AG09309 (cell line): ENCODE results near the gene TCHH.

Source experiments
- DNase-seq: peaks from one replicate; pipeline ENCODE4 v3.0.0-alpha.2; 2010; ENCODE audit warnings: low read depth
- H3K4me3 ChIP-seq: 2 replicates; pipeline ENCODE4 v1.5.1; 2011; ENCODE audit warnings: mild to moderate bottlenecking, low read depth, low read length, moderate library complexity; ENCODE audit not compliant: control insufficient read depth
- TF ChIP-seq, protein P1 (sequence below): IDR thresholded peaks from 2 replicates; pipeline ENCODE4 v1.5.1; 2011; ENCODE audit warnings: mild to moderate bottlenecking, low read depth, low read length, inconsistent platforms; ENCODE audit not compliant: insufficient read depth, control insufficient read depth; ENCODE audit errors: missing control alignments

The TCHH gene

DNA sequence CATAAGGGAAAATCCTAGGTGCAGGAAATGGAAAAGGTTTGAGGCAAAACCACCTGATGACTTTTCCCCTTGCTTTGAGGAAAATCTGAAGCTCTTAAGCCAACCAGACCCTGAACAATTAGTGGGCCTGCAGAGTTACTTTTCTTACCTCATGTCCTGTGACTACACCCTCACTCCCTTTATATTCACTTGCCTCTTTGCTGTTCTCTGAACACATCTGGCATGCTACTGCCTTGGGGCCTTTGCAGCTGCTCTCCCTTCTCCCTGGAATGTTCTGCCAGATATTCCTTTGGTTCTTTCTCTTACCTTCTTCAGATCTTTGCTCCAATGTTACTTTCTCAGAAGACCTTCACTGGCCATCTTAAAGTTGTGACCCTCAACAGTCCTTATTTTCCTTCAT is 22.0 kb upstream of the TCHH start:
- TF ChIP-seq, protein P1, sequence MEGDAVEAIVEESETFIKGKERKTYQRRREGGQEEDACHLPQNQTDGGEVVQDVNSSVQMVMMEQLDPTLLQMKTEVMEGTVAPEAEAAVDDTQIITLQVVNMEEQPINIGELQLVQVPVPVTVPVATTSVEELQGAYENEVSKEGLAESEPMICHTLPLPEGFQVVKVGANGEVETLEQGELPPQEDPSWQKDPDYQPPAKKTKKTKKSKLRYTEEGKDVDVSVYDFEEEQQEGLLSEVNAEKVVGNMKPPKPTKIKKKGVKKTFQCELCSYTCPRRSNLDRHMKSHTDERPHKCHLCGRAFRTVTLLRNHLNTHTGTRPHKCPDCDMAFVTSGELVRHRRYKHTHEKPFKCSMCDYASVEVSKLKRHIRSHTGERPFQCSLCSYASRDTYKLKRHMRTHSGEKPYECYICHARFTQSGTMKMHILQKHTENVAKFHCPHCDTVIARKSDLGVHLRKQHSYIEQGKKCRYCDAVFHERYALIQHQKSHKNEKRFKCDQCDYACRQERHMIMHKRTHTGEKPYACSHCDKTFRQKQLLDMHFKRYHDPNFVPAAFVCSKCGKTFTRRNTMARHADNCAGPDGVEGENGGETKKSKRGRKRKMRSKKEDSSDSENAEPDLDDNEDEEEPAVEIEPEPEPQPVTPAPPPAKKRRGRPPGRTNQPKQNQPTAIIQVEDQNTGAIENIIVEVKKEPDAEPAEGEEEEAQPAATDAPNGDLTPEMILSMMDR: no peak
- no peak overlapping the region for H3K4me3 ChIP-seq
- no peak for DNase-seq

DNA sequence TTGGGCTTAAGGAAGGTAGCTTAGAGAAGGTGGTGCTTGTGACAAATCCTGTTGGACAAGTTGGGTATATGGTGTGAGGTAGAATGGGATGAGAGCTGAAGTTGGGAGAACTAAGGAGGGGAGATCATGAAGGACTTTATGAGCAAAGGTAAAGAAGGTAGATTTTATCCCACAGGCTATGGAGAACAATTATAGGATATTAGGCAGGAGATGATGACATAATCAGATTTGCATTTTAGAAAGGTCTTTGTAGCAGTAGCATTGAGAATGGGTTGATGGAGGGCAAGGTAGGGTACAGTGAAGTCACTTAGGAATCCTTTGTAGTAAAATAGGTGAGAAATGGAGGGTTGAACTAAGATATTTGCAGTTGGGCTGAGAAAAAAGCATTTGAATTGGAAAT is 14.9 kb upstream of the TCHH start:
- H3K4me3 ChIP-seq: no peak overlapping the region
- DNase-seq: no peak
- TF ChIP-seq, protein P1: no peak

DNA sequence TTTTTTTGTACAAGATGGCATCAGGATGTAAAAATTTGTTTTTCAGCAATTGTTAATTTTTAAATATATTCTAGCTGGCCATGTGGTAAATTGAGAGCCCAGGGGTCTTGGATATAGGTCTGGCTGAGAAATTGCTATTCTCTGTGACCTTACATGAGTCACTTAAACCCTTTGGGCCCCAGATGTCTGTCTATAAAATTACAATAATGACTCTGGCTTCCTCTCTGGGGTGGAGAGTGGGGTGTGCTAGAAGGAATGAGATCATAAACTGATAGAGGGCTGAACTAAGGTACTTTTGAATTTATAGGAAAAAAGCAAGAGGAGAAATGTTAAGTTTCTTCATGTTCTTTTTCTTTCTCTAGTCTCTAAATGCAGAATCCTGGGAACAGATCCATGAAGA is 12.4 kb upstream of the TCHH start:
- H3K4me3 ChIP-seq: no peak overlapping the region
- TF ChIP-seq, protein P1: no peak
- DNase-seq: no peak

DNA sequence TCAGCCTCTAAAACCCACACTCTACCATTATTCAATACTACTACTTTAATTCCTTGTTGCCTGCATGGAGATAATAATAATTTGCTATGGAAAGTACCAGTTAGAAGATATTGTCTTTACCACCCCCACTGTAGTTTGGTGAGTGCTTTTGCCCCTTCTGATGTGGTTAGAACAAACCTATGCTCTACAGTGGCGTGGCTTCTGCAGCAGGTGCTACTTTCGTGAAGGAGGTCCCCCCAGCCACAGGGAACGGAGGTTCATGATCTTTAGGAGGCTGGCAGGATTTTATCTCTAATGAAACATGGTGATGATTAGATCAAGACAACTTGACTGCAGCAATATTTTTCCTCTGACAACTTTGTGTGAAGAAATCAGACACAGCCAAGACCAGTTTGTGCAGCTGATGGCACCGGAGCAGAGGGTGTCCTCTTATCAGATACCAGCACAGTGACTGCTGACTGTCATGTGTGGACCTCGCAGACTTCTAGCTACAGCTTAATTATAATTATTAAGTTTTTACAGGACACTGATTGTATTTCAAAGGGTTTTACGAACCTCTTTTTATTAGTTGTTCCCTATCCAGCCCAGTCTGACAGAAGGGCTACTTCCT is 10.7 kb upstream of the TCHH start:
- H3K4me3 ChIP-seq: no peak overlapping the region
- DNase-seq: no peak
- TF ChIP-seq, protein P1: no peak

DNA sequence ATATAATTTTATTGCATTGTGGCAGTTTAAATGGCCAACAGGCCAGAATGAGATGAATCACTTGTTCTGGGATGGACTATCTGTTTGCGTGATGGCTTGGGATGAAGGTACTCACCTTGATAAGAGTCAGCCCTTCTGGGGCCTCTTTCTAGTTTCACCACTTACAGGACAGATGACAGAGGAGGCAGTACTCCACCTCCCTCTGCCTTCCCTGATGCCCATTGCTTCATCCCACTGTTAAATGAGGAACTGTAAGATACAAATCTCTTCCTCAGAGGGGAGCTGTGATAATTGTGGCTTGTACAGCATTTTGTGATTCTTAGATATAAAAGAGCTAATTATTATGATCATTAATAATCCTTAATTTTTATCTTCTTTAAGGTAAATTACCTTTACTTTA is 3.7 kb upstream of the TCHH start:
- no peak for DNase-seq
- TF ChIP-seq, protein P1: no peak
- no peak overlapping the region for H3K4me3 ChIP-seq

DNA sequence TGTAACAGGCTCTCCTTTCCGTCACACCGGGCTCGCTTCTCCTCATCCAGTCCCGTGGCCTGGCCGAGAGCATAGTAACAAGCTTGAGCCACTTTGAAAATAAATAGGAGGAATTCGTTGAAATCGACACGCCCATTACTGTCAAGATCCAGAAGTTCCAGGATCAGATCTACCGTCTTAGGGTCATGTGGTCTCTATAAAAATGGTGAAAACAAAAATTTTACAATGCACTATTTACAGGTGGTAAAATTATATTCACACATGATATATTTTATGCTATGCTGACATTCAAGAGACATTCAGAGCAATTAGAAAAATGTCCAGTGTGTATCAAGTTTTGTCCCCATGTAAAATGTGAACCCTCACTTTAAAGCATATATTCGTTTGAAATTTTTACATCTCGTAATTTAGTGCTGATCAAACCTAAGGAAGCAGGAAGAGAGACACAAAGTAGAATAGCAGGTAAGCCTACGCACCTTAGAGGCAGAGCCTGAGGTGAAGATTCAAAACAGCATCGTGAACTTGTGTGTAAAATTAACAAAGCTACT is 2.3 kb downstream of the TCHH start:
- DNase-seq: no peak
- TF ChIP-seq, protein P1: no peak
- no peak overlapping the region for H3K4me3 ChIP-seq
